ENCODE results near the gene DDN.

DDN gene

DNA sequence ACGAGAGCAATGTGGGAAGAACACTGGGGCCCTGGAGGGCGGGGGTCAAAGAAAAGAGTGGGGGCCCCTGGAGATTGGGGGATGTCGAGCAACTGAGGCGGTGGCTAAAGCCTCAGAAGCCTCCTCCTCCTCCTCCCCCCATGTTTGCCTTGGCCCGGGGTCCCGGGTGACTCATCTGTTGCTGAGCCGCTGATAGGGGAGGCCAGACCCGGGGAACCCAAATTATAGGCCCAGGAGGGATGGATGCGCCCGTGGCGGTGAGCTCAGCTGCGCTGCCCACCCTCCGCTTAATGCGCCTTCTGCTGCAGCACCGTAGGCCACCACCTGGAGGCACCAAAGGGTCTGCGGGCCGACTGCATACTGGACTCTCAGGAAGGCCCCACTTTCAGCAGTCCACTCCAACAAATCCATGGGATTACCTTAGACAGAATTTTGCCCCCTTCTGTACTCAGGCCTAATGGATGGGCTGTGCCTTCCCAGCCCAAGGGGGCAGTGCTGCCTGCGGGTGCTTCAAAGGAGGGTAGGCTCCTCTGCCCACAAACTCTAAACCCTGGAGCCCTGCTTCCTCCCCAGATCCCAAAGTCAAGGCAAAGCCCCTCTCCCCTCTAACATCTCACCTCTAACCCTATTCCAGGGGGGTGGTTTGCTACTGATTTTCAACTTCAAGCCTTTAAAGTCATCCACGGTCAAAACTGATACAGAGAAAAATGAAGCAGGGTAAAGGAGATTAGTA is 25.1 kb downstream of the DDN start:
- no peak overlapping the region for H3K4me3 ChIP-seq (ENCODE audit: low read depth in 1 of 5, low read length in 5 of 5)
- H3K27ac ChIP-seq (ENCODE audit: low read depth, low read length), result no peak overlapping the region
- peaks cover 35 to 80% (median 67%) of the 10 kb centered on the region in 5 donors for H3K27me3 ChIP-seq (ENCODE audit: control insufficient read depth in 5 of 5, insufficient read depth in 4 of 5, low read length in 5 of 5)
- H3K9me3 ChIP-seq (ENCODE audit: control insufficient read depth in 5 of 5, low read length in 5 of 5), result no peaks in the 10 kb centered on the region
- no peaks in the 10 kb centered on the region for H3K36me3 ChIP-seq (ENCODE audit: control insufficient read depth in 5 of 5, insufficient read depth in 5 of 5, low read length in 5 of 5)
- H3K9ac ChIP-seq (ENCODE audit: low read length in 5 of 5), result no peak overlapping the region
- peaks cover 6 to 50% (median 48%) of the 10 kb centered on the region in 5 donors for H3K4me1 ChIP-seq (ENCODE audit: control insufficient read depth in 5 of 5, insufficient read depth in 5 of 5, low read length in 5 of 5)

- no peak overlapping the region for H3K27ac ChIP-seq (ENCODE audit: low read depth, low read length)
- peaks cover 2 to 44% (median 42%) of the 10 kb centered on the region in 5 donors for H3K4me1 ChIP-seq (ENCODE audit: control insufficient read depth in 5 of 5, insufficient read depth in 5 of 5, low read length in 5 of 5)
- H3K9me3 ChIP-seq (ENCODE audit: control insufficient read depth in 5 of 5, low read length in 5 of 5), result no peaks in the 10 kb centered on the region
- peaks cover 29 to 78% (median 62%) of the 10 kb centered on the region in 5 donors for H3K27me3 ChIP-seq (ENCODE audit: control insufficient read depth in 5 of 5, insufficient read depth in 4 of 5, low read length in 5 of 5)
- H3K4me3 ChIP-seq (ENCODE audit: low read depth in 1 of 5, low read length in 5 of 5), result no peak overlapping the region
- H3K9ac ChIP-seq (ENCODE audit: low read length in 5 of 5), result no peak overlapping the region
- H3K36me3 ChIP-seq (ENCODE audit: control insufficient read depth in 5 of 5, insufficient read depth in 5 of 5, low read length in 5 of 5), result no peaks in the 10 kb centered on the region
Measured at GRCh38 chr12:48973531-48973930, 25.6 kb downstream of the DDN start.

DNA sequence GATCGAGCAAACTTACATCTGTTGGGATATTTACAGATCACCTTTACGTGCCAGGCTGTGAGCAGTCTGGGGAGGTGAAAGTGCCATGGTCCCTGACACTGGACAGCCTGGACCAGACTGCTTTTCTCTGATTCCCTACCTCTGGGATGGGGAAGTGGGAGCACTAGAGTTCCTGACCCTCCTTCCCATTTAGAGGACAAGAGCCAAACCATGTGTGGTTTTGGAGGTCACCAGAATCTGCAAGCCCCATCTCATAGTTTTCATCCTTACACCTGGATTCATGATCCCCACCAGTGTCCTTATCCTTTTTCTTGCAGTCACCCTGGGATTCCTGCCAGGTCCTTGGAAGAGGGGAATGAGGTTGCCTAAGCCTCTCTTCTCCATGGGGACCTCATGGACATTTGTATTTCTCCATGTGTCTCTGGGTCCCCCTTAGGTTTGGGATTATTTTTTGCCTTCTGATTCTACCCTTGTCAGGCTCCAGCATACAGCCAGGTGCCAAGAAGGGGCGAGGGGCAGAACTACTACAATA is 26.2 kb downstream of the DDN start:
- peaks cover 28 to 74% (median 57%) of the 10 kb centered on the region in 5 donors for H3K27me3 ChIP-seq (ENCODE audit: control insufficient read depth in 5 of 5, insufficient read depth in 4 of 5, low read length in 5 of 5)

GRCh38 chr12:48972213-48972951 is 26.8 kb downstream of the DDN start:
- Histone ChIP-seq H3K4me3 (ENCODE audit: low read depth in 1 of 5, low read length in 5 of 5) (no peak overlapping the region), H3K4me1 (ENCODE audit: control insufficient read depth in 5 of 5, insufficient read depth in 5 of 5, low read length in 5 of 5) (peaks cover 2 to 33% (median 33%) of the 10 kb centered on the region in 5 donors), H3K9me3 (ENCODE audit: control insufficient read depth in 5 of 5, low read length in 5 of 5) (no peaks in the 10 kb centered on the region), H3K27ac (ENCODE audit: low read depth, low read length) (no peak overlapping the region), H3K36me3 (ENCODE audit: control insufficient read depth in 5 of 5, insufficient read depth in 5 of 5, low read length in 5 of 5) (no peaks in the 10 kb centered on the region), H3K27me3 (ENCODE audit: control insufficient read depth in 5 of 5, insufficient read depth in 4 of 5, low read length in 5 of 5) (peaks cover 28 to 69% (median 51%) of the 10 kb centered on the region in 5 donors), H3K9ac (ENCODE audit: low read length in 5 of 5) (no peak overlapping the region)

More for the DNA sequence above, 26.2 kb downstream of the DDN start:
- H3K9ac ChIP-seq (ENCODE audit: low read length in 5 of 5), result no peak overlapping the region
- no peaks in the 10 kb centered on the region for H3K9me3 ChIP-seq (ENCODE audit: control insufficient read depth in 5 of 5, low read length in 5 of 5)
- no peaks in the 10 kb centered on the region for H3K36me3 ChIP-seq (ENCODE audit: control insufficient read depth in 5 of 5, insufficient read depth in 5 of 5, low read length in 5 of 5)
- H3K4me3 ChIP-seq (ENCODE audit: low read depth in 1 of 5, low read length in 5 of 5), result no peak overlapping the region
- peaks cover 2 to 39% (median 37%) of the 10 kb centered on the region in 5 donors for H3K4me1 ChIP-seq (ENCODE audit: control insufficient read depth in 5 of 5, insufficient read depth in 5 of 5, low read length in 5 of 5)
- H3K27ac ChIP-seq (ENCODE audit: low read depth, low read length), result no peak overlapping the region

DNA sequence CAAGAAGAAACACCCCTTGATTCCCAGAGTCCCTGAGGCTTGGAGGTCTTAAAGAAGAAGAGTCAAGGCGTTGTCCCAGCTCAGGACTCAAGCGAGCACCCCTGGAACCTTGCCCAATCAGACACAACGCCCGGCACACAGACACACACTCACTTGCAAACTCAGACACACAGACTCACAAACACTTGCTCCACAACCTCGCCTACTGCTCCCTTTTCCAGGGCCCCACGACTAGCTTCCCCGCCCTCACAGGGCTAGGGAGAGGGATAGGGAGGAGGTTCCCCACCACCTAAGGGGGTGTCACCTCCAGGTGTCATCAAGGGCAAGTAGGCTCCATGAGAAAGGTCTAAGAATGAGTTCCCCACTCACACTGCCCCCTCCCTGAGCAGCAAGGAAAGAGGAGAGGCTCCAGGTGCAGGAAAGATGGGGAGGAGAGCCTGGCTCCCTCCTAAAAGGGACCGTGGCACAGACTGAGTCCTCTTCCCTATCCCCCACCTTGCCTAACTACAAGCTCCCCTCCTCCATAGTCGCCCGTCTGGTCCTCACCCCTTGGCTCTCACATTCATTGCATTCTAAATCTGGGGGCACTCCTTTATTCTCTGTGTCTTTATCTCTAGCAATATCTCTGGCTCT is 28.4 kb downstream of the DDN start:
- Histone ChIP-seq H3K36me3 (ENCODE audit: control insufficient read depth in 5 of 5, insufficient read depth in 5 of 5, low read length in 5 of 5) (no peaks in the 10 kb centered on the region), H3K27me3 (ENCODE audit: control insufficient read depth in 5 of 5, insufficient read depth in 4 of 5, low read length in 5 of 5) (peaks cover 28 to 58% (median 45%) of the 10 kb centered on the region in 5 donors), H3K27ac (ENCODE audit: low read depth, low read length) (no peak overlapping the region), H3K9ac (ENCODE audit: low read length in 5 of 5) (peak overlapping the region in 1 of 5 donors; percentile 28), H3K4me1 (ENCODE audit: control insufficient read depth in 5 of 5, insufficient read depth in 5 of 5, low read length in 5 of 5) (peaks cover 2 to 33% (median 33%) of the 10 kb centered on the region in 5 donors), H3K9me3 (ENCODE audit: control insufficient read depth in 5 of 5, low read length in 5 of 5) (no peaks in the 10 kb centered on the region), H3K4me3 (ENCODE audit: low read depth in 1 of 5, low read length in 5 of 5) (peak overlapping the region; percentile 45 to 56 (median 52))

GRCh38 chr12:48969833-48970701 is 29.1 kb downstream of the DDN start:
- no peak overlapping the region for H3K27ac ChIP-seq (ENCODE audit: low read depth, low read length)
- H3K4me3 ChIP-seq (ENCODE audit: low read depth in 1 of 5, low read length in 5 of 5), result peak overlapping the region in 4 of 5 donors; percentile 30 to 56 (median 49)
- H3K9ac ChIP-seq (ENCODE audit: low read length in 5 of 5), result peak overlapping the region in 2 of 5 donors; percentile 19 to 23
- H3K9me3 ChIP-seq (ENCODE audit: control insufficient read depth in 5 of 5, low read length in 5 of 5), result no peaks in the 10 kb centered on the region
- peaks cover 28 to 57% (median 45%) of the 10 kb centered on the region in 5 donors for H3K27me3 ChIP-seq (ENCODE audit: control insufficient read depth in 5 of 5, insufficient read depth in 4 of 5, low read length in 5 of 5)
- H3K36me3 ChIP-seq (ENCODE audit: control insufficient read depth in 5 of 5, insufficient read depth in 5 of 5, low read length in 5 of 5), result no peaks in the 10 kb centered on the region
- H3K4me1 ChIP-seq (ENCODE audit: control insufficient read depth in 5 of 5, insufficient read depth in 5 of 5, low read length in 5 of 5), result peaks cover 2 to 33% (median 33%) of the 10 kb centered on the region in 5 donors

GRCh38 chr12:48969160-48969771 is 29.9 kb downstream of the DDN start:
- Histone ChIP-seq H3K9me3 (ENCODE audit: control insufficient read depth in 5 of 5, low read length in 5 of 5) (no peaks in the 10 kb centered on the region), H3K27ac (ENCODE audit: low read depth, low read length) (no peak overlapping the region), H3K4me3 (ENCODE audit: low read depth in 1 of 5, low read length in 5 of 5) (no peak overlapping the region), H3K4me1 (ENCODE audit: control insufficient read depth in 5 of 5, insufficient read depth in 5 of 5, low read length in 5 of 5) (peaks cover 2 to 33% (median 33%) of the 10 kb centered on the region in 5 donors), H3K36me3 (ENCODE audit: control insufficient read depth in 5 of 5, insufficient read depth in 5 of 5, low read length in 5 of 5) (no peaks in the 10 kb centered on the region), H3K9ac (ENCODE audit: low read length in 5 of 5) (no peak overlapping the region), H3K27me3 (ENCODE audit: control insufficient read depth in 5 of 5, insufficient read depth in 4 of 5, low read length in 5 of 5) (peaks cover 28 to 58% (median 44%) of the 10 kb centered on the region in 5 donors)

DNA sequence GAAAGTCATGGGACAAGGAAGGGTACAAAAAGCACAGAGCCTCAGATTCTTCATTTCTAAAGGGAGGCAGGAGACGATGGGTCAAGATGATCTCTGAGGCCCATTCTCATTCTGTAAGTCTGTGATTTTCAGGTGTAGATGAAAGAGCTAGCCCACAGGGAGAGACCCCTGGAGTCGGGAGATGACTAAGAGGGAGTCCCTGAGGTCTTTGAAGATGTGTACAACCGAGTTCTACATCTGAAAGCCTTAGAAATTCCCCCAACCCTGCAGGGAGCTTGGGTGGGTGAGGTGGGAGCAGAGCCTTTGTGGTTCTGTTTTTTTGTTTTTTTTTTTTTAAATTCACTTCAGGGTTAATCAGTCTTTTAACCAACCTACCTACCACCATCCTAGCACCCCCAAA is 30.7 kb downstream of the DDN start:
- H3K36me3 ChIP-seq (ENCODE audit: control insufficient read depth in 5 of 5, insufficient read depth in 5 of 5, low read length in 5 of 5), result no peaks in the 10 kb centered on the region
- peaks cover 28 to 52% (median 36%) of the 10 kb centered on the region in 5 donors for H3K27me3 ChIP-seq (ENCODE audit: control insufficient read depth in 5 of 5, insufficient read depth in 4 of 5, low read length in 5 of 5)
- H3K9me3 ChIP-seq (ENCODE audit: control insufficient read depth in 5 of 5, low read length in 5 of 5), result no peaks in the 10 kb centered on the region
- H3K4me3 ChIP-seq (ENCODE audit: low read depth in 1 of 5, low read length in 5 of 5), result no peak overlapping the region
- H3K9ac ChIP-seq (ENCODE audit: low read length in 5 of 5), result no peak overlapping the region
- no peak overlapping the region for H3K27ac ChIP-seq (ENCODE audit: low read depth, low read length)
- H3K4me1 ChIP-seq (ENCODE audit: control insufficient read depth in 5 of 5, insufficient read depth in 5 of 5, low read length in 5 of 5), result peaks cover 2 to 28% (median 27%) of the 10 kb centered on the region in 5 donors

GRCh38 chr12:48967991-48968390 is 31.2 kb downstream of the DDN start:
- Histone ChIP-seq H3K4me3 (ENCODE audit: low read depth in 1 of 5, low read length in 5 of 5) (no peak overlapping the region), H3K36me3 (ENCODE audit: control insufficient read depth in 5 of 5, insufficient read depth in 5 of 5, low read length in 5 of 5) (no peaks in the 10 kb centered on the region), H3K9ac (ENCODE audit: low read length in 5 of 5) (no peak overlapping the region), H3K27me3 (ENCODE audit: control insufficient read depth in 5 of 5, insufficient read depth in 4 of 5, low read length in 5 of 5) (peaks cover 28 to 47% (median 31%) of the 10 kb centered on the region in 5 donors), H3K27ac (ENCODE audit: low read depth, low read length) (no peak overlapping the region), H3K9me3 (ENCODE audit: control insufficient read depth in 5 of 5, low read length in 5 of 5) (no peaks in the 10 kb centered on the region), H3K4me1 (ENCODE audit: control insufficient read depth in 5 of 5, insufficient read depth in 5 of 5, low read length in 5 of 5) (peaks cover 2 to 25% (median 22%) of the 10 kb centered on the region in 5 donors)
